Measurements from ENCODE around the gene FGF13. TPM values are rescaled to one million over a fixed set of nuclear protein-coding genes. Genes with fewer than 3 reads are reported as not detected.

Gene FGF13
- polyA plus RNA-seq, 1 donor from 2014 or later = 235 TPM

DNA sequence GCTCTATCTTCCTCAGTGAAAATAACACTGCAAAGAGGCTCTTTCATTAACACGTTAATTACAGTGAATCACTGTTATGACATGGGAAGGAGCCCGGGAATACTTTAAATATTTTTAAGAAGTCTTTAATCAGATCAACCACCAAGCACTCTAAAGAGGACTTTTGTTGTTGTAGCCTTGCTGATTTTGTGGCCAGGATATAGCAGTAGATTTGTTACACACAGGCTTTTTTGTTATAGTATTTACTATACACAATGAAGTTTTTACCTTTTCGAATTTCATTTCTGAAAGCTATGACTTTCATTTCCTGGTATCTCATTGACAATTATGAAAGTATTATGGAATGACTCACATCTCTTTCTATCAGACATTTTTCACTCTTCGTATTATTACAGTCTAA lies 20.3 kb downstream of the FGF13 start:
- Histone ChIP-seq H3K27ac (ENCODE audit: low read length) (peak overlapping the region; percentile 53), H3K9me2 (ENCODE audit: insufficient read depth, low read length) (no peaks in the 10 kb centered on the region), H3K79me2 (replicated peaks; ENCODE audit: insufficient read depth, low read length) (no peaks in the 10 kb centered on the region), H3K9ac (ENCODE audit: low read length) (no peak overlapping the region), H3K4me2 (ENCODE audit: low read length) (no peak overlapping the region), H3F3A (ENCODE audit: insufficient read depth, low read length, poor library complexity, severe bottlenecking) (no peaks in the 10 kb centered on the region), H3K27me3 (ENCODE audit: insufficient read depth, low read depth, low read length) (no peaks in the 10 kb centered on the region), H3K4me3 (ENCODE audit: low read length) (no peak overlapping the region), H2AFZ (ENCODE audit: low read depth, low read length) (no peak overlapping the region), H3K9me3 (ENCODE audit: low read length) (no peaks in the 10 kb centered on the region), H4K20me1 (ENCODE audit: insufficient read depth) (no peaks in the 10 kb centered on the region), H3K36me3 (ENCODE audit: insufficient read depth, low read length) (no peaks in the 10 kb centered on the region)
- no peak for TF ChIP-seq RAD21 (conservative IDR thresholded peaks at IDR 0.05)
- TF ChIP-seq SMC3 (conservative IDR thresholded peaks at IDR 0.05; ENCODE audit: poor library complexity) = no peak
- TF ChIP-seq POLR2AphosphoS5 (IDR thresholded peaks at IDR 0.05) = no peak
- no peak for TF ChIP-seq TAF1 (IDR thresholded peaks at IDR 0.05; ENCODE audit: low read depth)
- TF ChIP-seq EZH2 (IDR thresholded peaks at IDR 0.05; ENCODE audit: borderline replicate concordance, insufficient read depth, low read length, poor library complexity, severe bottlenecking) = no peak
- TF ChIP-seq, protein P1, sequence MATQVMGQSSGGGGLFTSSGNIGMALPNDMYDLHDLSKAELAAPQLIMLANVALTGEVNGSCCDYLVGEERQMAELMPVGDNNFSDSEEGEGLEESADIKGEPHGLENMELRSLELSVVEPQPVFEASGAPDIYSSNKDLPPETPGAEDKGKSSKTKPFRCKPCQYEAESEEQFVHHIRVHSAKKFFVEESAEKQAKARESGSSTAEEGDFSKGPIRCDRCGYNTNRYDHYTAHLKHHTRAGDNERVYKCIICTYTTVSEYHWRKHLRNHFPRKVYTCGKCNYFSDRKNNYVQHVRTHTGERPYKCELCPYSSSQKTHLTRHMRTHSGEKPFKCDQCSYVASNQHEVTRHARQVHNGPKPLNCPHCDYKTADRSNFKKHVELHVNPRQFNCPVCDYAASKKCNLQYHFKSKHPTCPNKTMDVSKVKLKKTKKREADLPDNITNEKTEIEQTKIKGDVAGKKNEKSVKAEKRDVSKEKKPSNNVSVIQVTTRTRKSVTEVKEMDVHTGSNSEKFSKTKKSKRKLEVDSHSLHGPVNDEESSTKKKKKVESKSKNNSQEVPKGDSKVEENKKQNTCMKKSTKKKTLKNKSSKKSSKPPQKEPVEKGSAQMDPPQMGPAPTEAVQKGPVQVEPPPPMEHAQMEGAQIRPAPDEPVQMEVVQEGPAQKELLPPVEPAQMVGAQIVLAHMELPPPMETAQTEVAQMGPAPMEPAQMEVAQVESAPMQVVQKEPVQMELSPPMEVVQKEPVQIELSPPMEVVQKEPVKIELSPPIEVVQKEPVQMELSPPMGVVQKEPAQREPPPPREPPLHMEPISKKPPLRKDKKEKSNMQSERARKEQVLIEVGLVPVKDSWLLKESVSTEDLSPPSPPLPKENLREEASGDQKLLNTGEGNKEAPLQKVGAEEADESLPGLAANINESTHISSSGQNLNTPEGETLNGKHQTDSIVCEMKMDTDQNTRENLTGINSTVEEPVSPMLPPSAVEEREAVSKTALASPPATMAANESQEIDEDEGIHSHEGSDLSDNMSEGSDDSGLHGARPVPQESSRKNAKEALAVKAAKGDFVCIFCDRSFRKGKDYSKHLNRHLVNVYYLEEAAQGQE (IDR thresholded peaks at IDR 0.05; ENCODE audit: borderline replicate concordance) = no peak
- TF ChIP-seq EP300 (conservative IDR thresholded peaks at IDR 0.05; ENCODE audit: poor library complexity, severe bottlenecking) = no peak
- no peak for TF ChIP-seq MXI1 (conservative IDR thresholded peaks at IDR 0.05; ENCODE audit: poor library complexity, severe bottlenecking)
- TF ChIP-seq, protein P2, sequence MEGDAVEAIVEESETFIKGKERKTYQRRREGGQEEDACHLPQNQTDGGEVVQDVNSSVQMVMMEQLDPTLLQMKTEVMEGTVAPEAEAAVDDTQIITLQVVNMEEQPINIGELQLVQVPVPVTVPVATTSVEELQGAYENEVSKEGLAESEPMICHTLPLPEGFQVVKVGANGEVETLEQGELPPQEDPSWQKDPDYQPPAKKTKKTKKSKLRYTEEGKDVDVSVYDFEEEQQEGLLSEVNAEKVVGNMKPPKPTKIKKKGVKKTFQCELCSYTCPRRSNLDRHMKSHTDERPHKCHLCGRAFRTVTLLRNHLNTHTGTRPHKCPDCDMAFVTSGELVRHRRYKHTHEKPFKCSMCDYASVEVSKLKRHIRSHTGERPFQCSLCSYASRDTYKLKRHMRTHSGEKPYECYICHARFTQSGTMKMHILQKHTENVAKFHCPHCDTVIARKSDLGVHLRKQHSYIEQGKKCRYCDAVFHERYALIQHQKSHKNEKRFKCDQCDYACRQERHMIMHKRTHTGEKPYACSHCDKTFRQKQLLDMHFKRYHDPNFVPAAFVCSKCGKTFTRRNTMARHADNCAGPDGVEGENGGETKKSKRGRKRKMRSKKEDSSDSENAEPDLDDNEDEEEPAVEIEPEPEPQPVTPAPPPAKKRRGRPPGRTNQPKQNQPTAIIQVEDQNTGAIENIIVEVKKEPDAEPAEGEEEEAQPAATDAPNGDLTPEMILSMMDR (IDR thresholded peaks at IDR 0.05; ENCODE audit: poor library complexity, severe bottlenecking) = no peak

DNA sequence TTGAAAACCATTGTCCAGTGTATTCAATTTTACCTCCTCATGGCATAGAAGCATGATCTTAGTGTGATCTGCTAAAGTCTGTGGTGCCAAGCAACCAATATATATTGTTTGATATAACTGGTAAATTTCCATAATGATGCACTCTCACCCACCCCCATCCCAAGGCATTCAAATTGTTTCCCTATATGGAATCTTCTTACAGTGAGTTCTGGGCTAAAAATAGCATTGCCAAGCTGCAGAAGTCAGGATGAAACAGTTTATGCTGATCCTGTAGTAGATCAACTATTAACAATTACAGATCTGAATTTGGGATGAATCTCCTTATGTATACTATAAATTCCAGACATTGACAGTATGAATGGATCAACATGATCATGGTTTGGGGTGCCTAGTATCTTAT lies 20.9 kb downstream of the FGF13 start:
- no peak for TF ChIP-seq TAF1 (IDR thresholded peaks at IDR 0.05; ENCODE audit: low read depth)
- no peak for TF ChIP-seq SMC3 (conservative IDR thresholded peaks at IDR 0.05; ENCODE audit: poor library complexity)
- TF ChIP-seq, protein P1 (IDR thresholded peaks at IDR 0.05; ENCODE audit: borderline replicate concordance) = no peak
- TF ChIP-seq MXI1 (conservative IDR thresholded peaks at IDR 0.05; ENCODE audit: poor library complexity, severe bottlenecking) = no peak
- no peak for TF ChIP-seq EZH2 (IDR thresholded peaks at IDR 0.05; ENCODE audit: borderline replicate concordance, insufficient read depth, low read length, poor library complexity, severe bottlenecking)
- TF ChIP-seq RAD21 (conservative IDR thresholded peaks at IDR 0.05) = no peak
- no peak for TF ChIP-seq EP300 (conservative IDR thresholded peaks at IDR 0.05; ENCODE audit: poor library complexity, severe bottlenecking)
- TF ChIP-seq, protein P2 (IDR thresholded peaks at IDR 0.05; ENCODE audit: poor library complexity, severe bottlenecking) = no peak
- no peak for TF ChIP-seq POLR2AphosphoS5 (IDR thresholded peaks at IDR 0.05)
- H2AFZ ChIP-seq (ENCODE audit: low read depth, low read length) = no peak overlapping the region
- no peaks in the 10 kb centered on the region for H4K20me1 ChIP-seq (ENCODE audit: insufficient read depth)
- H3K4me3 ChIP-seq (ENCODE audit: low read length) = no peak overlapping the region
- H3K9ac ChIP-seq (ENCODE audit: low read length) = no peak overlapping the region
- no peaks in the 10 kb centered on the region for H3K9me3 ChIP-seq (ENCODE audit: low read length)
- no peaks in the 10 kb centered on the region for H3K9me2 ChIP-seq (ENCODE audit: insufficient read depth, low read length)
- no peaks in the 10 kb centered on the region for H3K79me2 ChIP-seq (replicated peaks; ENCODE audit: insufficient read depth, low read length)
- H3K27ac ChIP-seq (ENCODE audit: low read length) = peak overlapping the region; percentile 53
- no peaks in the 10 kb centered on the region for H3K36me3 ChIP-seq (ENCODE audit: insufficient read depth, low read length)
- H3K4me2 ChIP-seq (ENCODE audit: low read length) = no peak overlapping the region
- H3K27me3 ChIP-seq (ENCODE audit: insufficient read depth, low read depth, low read length) = no peaks in the 10 kb centered on the region
- no peaks in the 10 kb centered on the region for H3F3A ChIP-seq (ENCODE audit: insufficient read depth, low read length, poor library complexity, severe bottlenecking)
